ENCODE results near the gene DYNLT4.
"Not testable (repeated sequence)": the region's sequence is repeated elsewhere in the genome, so short reads cannot be mapped to it uniquely, and the experiment has no call there.

The DYNLT4 gene

DNA sequence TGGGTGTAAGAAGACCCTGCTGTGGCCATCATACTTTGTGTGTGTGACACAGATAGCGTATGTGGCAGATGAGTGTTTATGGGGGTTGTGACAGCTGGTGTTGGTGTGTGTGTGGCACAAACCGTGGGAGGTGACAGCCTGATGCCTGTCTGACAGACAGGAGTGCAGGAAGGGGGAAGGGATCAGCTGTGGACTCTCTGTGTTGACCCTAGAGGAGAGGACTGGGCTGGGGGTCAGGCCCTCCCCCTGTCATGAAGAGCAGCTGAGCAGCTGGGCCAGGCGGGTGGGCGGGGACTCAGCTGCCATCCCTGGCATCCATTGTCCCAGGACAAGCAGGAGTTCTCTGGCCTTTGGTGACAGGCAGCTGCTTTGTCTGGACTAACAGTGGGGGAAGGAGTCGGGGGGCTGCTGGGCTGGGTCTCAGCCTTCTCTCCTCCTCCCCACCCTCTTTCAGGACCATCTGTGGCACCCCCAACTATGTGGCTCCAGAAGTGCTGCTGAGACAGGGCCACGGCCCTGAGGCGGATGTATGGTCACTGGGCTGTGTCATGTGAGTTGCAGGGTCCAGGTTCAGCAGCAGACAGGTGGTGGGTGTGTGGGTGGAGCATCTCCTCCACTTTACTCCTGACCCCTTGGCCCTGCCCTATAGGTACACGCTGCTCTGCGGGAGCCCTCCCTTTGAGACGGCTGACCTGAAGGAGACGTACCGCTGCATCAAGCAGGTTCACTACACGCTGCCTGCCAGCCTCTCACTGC lies 4.7 kb downstream of the DYNLT4 start:
- peaks cover 0 to 45% (median 40%) of the 10 kb centered on the region in 5 donors for H3K36me3 ChIP-seq (ENCODE audit: control insufficient read depth in 5 of 5, insufficient read depth in 5 of 5, low read length in 5 of 5)
- peak overlapping the region in 3 of 5 donors; percentile 23 to 43 (median 29) for H3K9ac ChIP-seq (ENCODE audit: low read length in 5 of 5)
- H3K4me1 ChIP-seq (ENCODE audit: control insufficient read depth in 5 of 5, insufficient read depth in 5 of 5, low read length in 5 of 5): peaks cover 10 to 62% (median 44%) of the 10 kb centered on the region in 5 donors
- H3K9me3 ChIP-seq (ENCODE audit: control insufficient read depth in 5 of 5, low read length in 5 of 5): no peaks in the 10 kb centered on the region
- peak overlapping the region; percentile 47 for H3K27ac ChIP-seq (ENCODE audit: low read depth, low read length)
- peaks cover 0 to 3% (median 0%) of the 10 kb centered on the region in 5 donors for H3K27me3 ChIP-seq (ENCODE audit: control insufficient read depth in 5 of 5, insufficient read depth in 4 of 5, low read length in 5 of 5)
- H3K4me3 ChIP-seq (ENCODE audit: low read depth in 1 of 5, low read length in 5 of 5): peak overlapping the region; percentile 74 to 92 (median 83)

DNA sequence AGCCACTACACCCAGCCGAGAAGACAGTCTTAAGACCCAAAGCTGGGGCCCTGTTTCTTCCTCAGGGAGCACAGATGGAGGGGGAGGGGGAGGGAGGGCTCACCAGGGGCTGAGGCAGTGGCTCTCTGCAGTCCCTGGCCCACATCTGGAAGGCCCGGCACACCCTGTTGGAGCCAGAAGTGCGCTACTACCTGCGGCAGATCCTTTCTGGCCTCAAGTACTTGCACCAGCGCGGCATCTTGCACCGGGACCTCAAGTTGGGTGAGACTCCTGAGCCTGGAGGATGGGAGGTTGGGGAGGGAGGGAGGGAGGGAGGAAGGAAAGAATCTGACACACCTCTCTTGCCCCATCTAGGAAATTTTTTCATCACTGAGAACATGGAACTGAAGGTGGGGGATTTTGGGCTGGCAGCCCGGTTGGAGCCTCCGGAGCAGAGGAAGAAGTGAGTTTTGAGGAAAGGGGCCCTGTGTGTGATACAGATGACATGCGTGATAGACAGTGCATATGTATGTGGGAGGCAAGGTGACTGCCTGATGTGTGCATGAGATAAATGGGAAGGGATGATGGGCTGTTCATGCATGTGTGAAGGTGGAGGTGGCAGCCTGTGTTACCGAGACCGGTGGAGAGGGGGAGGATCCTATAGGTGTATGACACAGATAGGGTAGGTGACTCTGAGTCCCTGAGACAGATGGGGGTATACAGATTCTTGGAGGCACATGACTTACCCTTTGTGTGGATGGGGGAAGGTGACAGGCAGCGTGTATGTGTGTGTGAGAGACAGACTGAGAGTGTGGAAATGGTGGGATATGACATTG lies 5.5 kb downstream of the DYNLT4 start:
- Histone ChIP-seq H3K4me1 (ENCODE audit: control insufficient read depth in 5 of 5, insufficient read depth in 5 of 5, low read length in 5 of 5) (peaks cover 2 to 54% (median 38%) of the 10 kb centered on the region in 5 donors), H3K4me3 (ENCODE audit: low read depth in 1 of 5, low read length in 5 of 5) (peak overlapping the region; percentile 74 to 92 (median 83)), H3K36me3 (ENCODE audit: control insufficient read depth in 5 of 5, insufficient read depth in 5 of 5, low read length in 5 of 5) (peaks cover 0 to 44% (median 39%) of the 10 kb centered on the region in 5 donors), H3K9ac (ENCODE audit: low read length in 5 of 5) (peak overlapping the region; percentile 5 to 43 (median 23)), H3K27me3 (ENCODE audit: control insufficient read depth in 5 of 5, insufficient read depth in 4 of 5, low read length in 5 of 5) (peaks cover 0 to 3% (median 0%) of the 10 kb centered on the region in 5 donors), H3K27ac (ENCODE audit: low read depth, low read length) (peak overlapping the region; percentile 47), H3K9me3 (ENCODE audit: control insufficient read depth in 5 of 5, low read length in 5 of 5) (no peaks in the 10 kb centered on the region)

DNA sequence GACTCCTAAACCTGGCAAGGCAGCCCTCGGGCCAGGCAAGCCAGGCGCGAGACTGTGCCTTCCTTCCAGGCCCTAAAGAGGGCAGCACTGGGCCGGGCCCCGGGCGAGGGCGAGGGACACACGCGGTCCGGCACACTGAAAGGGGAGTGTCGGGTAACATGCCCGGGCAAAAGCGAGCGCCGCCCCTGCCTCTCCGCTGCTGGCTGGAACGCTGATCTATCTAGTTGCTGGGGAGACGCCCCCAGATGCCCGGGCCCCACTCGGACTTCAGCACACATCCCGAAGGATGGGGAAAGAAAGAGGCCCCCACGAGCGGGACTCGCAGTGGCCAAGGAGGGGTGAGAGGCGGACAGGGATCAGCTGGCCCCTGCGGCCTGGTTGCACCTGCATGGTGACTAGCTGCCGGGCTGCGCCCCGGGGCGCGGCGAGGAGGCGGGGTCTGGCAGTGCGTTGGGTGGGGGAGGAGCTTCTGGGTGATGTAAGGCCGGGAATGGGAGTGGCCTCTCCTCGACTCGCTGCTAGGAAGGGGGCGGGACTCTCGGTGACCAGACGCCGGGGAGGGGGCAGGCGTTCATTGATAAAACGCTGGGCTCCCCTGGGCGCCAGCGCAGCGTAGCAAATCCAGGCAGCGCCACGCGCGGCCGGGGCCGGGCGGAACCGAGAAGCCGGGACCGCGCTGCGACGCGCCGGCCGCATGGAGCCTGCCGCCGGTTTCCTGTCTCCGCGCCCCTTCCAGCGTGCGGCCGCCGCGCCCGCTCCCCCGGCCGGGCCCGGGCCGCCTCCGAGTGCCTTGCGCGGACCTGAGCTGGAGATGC lies 7.2 kb downstream of the DYNLT4 start, which contains the start of gene PLK3:
Gene PLK3, plus strand, starts transcription at position 608 of the 815 bp plus-strand sequence. Its CDS starts 87 bp downstream, at position 695.
- peak within 1 kb of the TSS; percentile 74 to 92 (median 83) for H3K4me3 ChIP-seq (ENCODE audit: low read depth in 1 of 5, low read length in 5 of 5)
- no peaks in the 10 kb centered on the region for H3K9me3 ChIP-seq (ENCODE audit: control insufficient read depth in 5 of 5, low read length in 5 of 5)
- peak within 1 kb of the TSS; percentile 48 to 89 (median 79) for H3K9ac ChIP-seq (ENCODE audit: low read length in 5 of 5)
- H3K27me3 ChIP-seq (ENCODE audit: control insufficient read depth in 5 of 5, insufficient read depth in 4 of 5, low read length in 5 of 5): peaks cover 0 to 3% (median 0%) of the 10 kb centered on the region in 5 donors
- H3K36me3 ChIP-seq (ENCODE audit: control insufficient read depth in 5 of 5, insufficient read depth in 5 of 5, low read length in 5 of 5): peaks cover 0 to 29% (median 23%) of the 10 kb centered on the region in 5 donors
- H3K27ac ChIP-seq (ENCODE audit: low read depth, low read length): peak within 1 kb of the TSS; percentile 79
- H3K4me1 ChIP-seq (ENCODE audit: control insufficient read depth in 5 of 5, insufficient read depth in 5 of 5, low read length in 5 of 5): peaks cover 0 to 37% (median 30%) of the 10 kb centered on the region in 5 donors

DNA sequence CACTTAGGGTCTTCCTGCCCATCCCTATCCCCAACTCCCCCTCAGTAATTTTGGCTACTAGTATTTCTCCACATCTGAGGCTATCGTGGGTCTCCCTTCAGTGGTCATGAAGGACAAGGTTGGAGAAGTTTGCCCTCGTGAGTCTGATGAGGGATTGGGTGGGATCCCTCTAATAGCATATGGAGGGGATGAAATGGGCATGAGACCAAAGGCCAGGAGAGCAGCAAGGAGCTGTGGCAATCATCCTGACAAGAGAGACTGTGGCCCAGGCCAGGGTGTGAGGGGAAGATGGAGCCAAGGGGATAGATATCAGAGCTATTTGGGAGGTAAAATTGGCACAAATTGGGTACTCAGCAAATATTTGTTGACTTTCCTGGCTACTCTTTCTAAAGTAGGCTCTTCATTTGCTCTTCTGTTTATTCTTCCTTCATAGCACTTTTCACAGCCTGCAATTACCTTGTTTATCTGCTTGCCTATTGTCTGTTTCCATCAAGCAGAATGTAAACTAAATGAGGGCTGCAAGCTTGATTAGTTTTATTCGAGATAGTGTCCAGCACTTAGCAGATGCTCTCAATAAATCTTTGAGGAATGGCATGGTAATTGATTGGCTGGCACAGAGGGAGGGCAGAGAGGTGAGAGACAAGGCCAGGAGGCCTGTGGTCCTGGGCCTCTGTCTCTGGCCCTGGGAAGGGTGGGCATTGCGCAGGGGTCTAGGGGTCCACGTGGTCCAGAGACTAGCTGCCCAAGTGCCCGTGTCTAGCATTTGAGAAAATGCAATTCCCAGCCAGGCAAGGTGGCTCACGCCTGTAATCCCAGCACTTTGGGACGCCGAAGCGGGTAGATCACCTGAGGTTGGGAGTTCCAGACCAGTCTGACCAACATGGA lies 8.4 kb downstream of the DYNLT4 start:
- Histone ChIP-seq H3K9ac (ENCODE audit: low read length in 5 of 5) (no peak overlapping the region), H3K27ac (ENCODE audit: low read depth, low read length) (peak overlapping the region; percentile 79), H3K36me3 (ENCODE audit: control insufficient read depth in 5 of 5, insufficient read depth in 5 of 5, low read length in 5 of 5) (peaks cover 0 to 19% (median 13%) of the 10 kb centered on the region in 5 donors), H3K4me3 (ENCODE audit: low read depth in 1 of 5, low read length in 5 of 5) (no peak overlapping the region), H3K9me3 (ENCODE audit: control insufficient read depth in 5 of 5, low read length in 5 of 5) (no peaks in the 10 kb centered on the region), H3K4me1 (ENCODE audit: control insufficient read depth in 5 of 5, insufficient read depth in 5 of 5, low read length in 5 of 5) (peaks cover 0 to 33% (median 27%) of the 10 kb centered on the region in 5 donors), H3K27me3 (ENCODE audit: control insufficient read depth in 5 of 5, insufficient read depth in 4 of 5, low read length in 5 of 5) (peaks cover 0 to 3% (median 0%) of the 10 kb centered on the region in 5 donors)

DNA sequence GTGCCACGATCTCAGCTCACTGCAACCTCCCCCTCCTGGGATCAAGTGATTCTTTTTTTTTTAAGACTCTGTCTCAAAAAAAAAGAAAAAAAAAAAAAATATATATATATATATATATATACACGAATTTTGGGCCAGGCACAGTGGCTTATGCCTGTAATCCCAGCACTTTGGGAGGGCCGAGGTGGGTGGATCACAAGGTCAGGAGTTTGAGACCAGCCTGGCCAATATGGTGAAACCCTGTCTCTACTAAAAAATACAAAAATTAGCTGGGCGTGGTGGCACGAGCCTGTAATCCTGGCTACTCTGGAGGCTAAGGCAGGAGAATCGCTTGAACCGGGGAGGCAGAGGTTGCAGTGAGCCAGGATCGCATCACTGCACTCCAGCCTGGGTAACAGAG lies 9.3 kb downstream of the DYNLT4 start:
- H3K4me3 ChIP-seq (ENCODE audit: low read depth in 1 of 5, low read length in 5 of 5); H3K9me3 ChIP-seq (ENCODE audit: control insufficient read depth in 5 of 5, low read length in 5 of 5); H3K9ac ChIP-seq (ENCODE audit: low read length in 5 of 5); H3K27ac ChIP-seq (ENCODE audit: low read depth, low read length); H3K27me3 ChIP-seq (ENCODE audit: control insufficient read depth in 5 of 5, insufficient read depth in 4 of 5, low read length in 5 of 5): not testable (repeated sequence)
- H3K4me1 ChIP-seq (ENCODE audit: control insufficient read depth in 5 of 5, insufficient read depth in 5 of 5, low read length in 5 of 5): peaks cover 0 to 24% (median 21%) of the 10 kb centered on the region in 5 donors
- H3K36me3 ChIP-seq (ENCODE audit: control insufficient read depth in 5 of 5, insufficient read depth in 5 of 5, low read length in 5 of 5): peaks cover 0 to 10% (median 5%) of the 10 kb centered on the region in 5 donors

DNA sequence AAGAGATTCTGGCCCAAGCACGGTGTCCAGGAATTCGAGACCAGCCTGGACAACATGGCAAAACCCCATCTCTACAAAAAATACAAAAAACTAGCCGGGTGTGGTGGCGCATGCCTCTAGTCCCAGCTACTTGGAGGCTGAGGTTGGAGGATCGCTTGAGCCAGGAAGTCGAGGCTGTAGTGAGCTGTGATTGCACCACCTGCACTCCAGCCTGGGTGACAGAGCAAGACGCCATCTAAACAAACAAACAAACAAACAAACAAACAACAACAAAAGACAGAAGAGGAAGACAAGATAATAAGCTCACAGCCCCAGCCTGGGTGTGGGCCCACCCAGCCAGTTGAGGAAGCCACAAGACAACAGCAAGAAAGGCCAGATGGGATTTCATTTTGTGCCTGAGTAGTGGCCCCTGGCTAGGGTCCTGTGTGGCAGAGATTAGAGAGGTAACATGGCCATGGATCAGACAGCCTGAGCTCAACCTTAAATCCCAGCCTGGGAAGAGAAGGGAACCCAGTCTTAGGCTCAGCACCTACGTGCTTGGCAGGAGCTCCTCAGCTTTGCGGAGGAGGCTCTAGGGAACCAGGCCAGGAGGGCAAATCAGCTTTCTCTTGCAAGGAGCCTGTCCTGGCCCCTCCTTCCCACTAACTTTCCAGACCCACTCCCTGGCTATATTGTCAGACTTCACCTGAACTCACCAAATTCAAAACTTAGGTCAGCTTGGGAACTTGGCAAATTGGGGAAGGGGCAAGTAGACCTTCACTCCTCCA lies 14.2 kb downstream of the DYNLT4 start:
- Histone ChIP-seq H3K4me3 (ENCODE audit: low read depth in 1 of 5, low read length in 5 of 5) (no peak overlapping the region), H3K9ac (ENCODE audit: low read length in 5 of 5) (no peak overlapping the region), H3K27ac (ENCODE audit: low read depth, low read length) (no peak overlapping the region)

DNA sequence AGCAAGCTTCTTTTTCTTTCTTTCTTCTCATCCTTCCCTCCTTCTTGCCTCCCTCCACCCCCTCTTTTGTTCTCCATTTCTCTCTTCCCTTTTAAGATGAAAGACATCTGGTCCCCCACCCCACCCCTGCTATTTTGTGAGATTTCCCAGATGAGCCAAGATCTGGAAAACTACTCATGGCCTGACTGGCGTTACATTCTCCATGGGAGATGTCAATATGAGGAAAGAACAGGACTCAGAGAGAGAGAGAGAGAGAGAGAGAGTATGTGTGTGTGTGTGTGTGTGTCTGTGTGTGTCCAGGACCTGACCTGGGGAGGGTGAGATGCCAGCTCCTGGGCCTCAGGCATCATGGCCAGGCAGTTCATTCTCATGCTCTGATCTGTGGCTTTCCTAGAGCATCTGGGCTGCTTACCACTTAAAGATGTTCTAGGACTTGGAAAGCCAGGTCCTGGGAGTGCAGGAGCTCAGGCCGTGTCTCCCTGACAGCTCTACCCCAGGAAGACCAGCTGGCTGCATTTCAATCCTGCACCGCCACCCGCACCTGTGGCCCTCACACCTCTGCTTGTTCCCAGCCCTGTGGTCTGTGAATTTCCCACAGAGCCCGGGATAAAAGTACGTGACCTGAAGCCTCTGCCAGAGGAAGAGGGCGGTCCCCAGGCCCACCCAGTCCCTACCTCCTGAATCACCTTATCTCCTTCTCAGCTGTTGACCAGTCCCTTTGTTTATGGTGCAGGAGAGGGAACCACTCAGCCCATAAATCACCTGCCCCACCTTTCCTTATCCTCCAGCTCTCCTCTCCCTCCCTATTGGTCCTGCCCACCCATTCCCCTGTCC lies 16.0 kb downstream of the DYNLT4 start:
- Histone ChIP-seq H3K27me3 (ENCODE audit: control insufficient read depth in 5 of 5, insufficient read depth in 4 of 5, low read length in 5 of 5) (no peaks in the 10 kb centered on the region), H3K9me3 (ENCODE audit: control insufficient read depth in 5 of 5, low read length in 5 of 5) (no peaks in the 10 kb centered on the region), H3K9ac (ENCODE audit: low read length in 5 of 5) (no peak overlapping the region), H3K4me3 (ENCODE audit: low read depth in 1 of 5, low read length in 5 of 5) (no peak overlapping the region), H3K4me1 (ENCODE audit: control insufficient read depth in 5 of 5, insufficient read depth in 5 of 5, low read length in 5 of 5) (peaks cover 0 to 6% (median 5%) of the 10 kb centered on the region in 5 donors), H3K27ac (ENCODE audit: low read depth, low read length) (no peak overlapping the region), H3K36me3 (ENCODE audit: control insufficient read depth in 5 of 5, insufficient read depth in 5 of 5, low read length in 5 of 5) (no peaks in the 10 kb centered on the region)

More for the DNA sequence above, 14.2 kb downstream of the DYNLT4 start:
- Histone ChIP-seq H3K27me3 (ENCODE audit: control insufficient read depth in 5 of 5, insufficient read depth in 4 of 5, low read length in 5 of 5) (no peaks in the 10 kb centered on the region), H3K9me3 (ENCODE audit: control insufficient read depth in 5 of 5, low read length in 5 of 5) (no peaks in the 10 kb centered on the region), H3K36me3 (ENCODE audit: control insufficient read depth in 5 of 5, insufficient read depth in 5 of 5, low read length in 5 of 5) (no peaks in the 10 kb centered on the region), H3K4me1 (ENCODE audit: control insufficient read depth in 5 of 5, insufficient read depth in 5 of 5, low read length in 5 of 5) (no peaks in the 10 kb centered on the region)
